ENCODE measurements around the gene FCER1G.

The FCER1G gene

DNA sequence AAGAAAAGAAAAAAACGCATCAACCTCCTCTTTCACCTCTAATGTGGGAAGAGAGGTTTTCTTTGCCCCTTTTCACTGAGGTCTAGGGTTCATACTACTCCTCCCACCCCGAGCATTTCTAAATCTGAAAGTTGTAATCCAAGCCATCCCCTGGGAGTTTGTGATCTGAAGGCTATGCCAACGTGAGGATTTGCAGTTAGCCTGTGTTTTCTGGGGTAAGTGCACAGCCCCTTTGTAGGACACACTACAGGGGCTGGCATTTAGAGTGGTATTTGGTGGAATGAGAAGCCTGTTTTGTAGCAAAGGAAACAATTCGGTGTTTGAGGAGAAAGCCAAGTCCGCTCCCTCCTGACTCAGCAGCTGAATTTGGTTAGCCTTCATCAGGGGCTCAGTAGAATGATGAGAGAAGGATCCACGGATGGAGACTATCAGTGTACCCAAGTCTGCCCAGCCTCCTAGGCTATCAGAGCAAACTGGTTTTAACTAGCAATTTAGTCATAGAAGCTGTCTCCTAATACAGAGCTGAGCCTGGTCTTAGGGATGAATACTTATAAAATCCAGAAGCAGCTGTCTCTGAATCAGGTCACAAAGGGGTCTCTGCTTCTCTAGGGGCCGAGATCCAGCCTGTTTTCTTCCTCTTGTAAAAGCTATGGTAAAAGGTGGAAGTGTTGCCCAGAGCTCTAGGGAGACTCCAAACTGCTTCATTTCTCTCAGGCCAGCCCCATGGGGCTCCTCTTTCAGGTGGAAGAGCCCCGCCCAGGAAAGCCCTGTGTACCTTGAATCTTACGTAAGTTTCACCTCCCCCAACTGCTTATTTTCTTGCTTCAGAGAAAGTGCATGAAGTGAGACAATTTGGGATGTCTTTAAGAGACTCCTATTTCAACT is 45.5 kb downstream of the FCER1G start:
- H3K4me3 ChIP-seq (ENCODE audit: low read length): no peak overlapping the region
- TF ChIP-seq, protein P1, sequence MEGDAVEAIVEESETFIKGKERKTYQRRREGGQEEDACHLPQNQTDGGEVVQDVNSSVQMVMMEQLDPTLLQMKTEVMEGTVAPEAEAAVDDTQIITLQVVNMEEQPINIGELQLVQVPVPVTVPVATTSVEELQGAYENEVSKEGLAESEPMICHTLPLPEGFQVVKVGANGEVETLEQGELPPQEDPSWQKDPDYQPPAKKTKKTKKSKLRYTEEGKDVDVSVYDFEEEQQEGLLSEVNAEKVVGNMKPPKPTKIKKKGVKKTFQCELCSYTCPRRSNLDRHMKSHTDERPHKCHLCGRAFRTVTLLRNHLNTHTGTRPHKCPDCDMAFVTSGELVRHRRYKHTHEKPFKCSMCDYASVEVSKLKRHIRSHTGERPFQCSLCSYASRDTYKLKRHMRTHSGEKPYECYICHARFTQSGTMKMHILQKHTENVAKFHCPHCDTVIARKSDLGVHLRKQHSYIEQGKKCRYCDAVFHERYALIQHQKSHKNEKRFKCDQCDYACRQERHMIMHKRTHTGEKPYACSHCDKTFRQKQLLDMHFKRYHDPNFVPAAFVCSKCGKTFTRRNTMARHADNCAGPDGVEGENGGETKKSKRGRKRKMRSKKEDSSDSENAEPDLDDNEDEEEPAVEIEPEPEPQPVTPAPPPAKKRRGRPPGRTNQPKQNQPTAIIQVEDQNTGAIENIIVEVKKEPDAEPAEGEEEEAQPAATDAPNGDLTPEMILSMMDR (conservative IDR thresholded peaks at IDR 0.05; ENCODE audit: low read depth, low read length): no peak
- DNase-seq (ENCODE audit: low read depth): no peak

DNA sequence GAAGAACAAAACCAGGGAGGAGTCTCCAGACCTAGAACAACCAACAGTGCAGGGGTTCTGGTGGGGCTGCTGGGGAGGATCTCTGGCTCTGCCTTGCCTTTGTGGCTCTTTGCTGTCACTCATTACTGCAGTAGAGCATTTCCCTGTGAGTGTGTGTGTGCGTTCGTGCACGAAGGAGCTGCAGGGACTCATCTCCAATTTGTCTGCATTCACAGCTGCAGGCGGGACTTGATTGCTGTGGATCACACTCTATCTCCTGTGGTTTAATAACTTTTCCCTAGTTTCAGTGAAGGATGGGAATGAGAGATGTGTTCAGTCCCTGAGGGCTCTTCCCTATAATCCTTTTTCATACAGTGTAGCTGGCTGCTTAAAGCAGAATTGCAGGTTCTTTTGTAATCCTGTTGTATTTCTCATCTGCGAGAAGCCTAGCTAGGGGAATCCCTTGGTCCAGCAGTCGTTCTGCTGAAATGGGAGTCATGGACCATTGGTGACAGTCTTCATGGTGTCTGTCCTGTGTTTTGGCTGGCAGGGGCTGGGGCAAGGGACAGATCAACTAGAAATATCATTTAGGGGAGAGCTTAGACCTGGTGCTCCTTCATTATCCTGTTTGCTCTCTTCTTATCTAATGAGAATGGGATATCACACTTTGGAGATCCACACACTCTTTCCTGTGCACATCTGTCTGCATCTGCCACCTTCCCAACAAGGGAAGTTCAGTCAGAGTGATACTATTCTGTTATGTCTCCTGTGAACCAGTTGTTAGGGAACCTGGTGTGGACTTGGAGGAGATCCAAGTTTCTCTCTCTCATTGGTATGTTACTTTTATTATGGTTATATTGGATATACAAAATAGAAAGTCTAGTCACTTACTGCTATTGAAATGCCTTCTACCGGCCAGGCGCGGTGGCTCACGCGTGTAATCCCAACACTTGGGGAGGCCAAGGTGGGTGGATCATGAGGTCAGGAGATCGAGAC is 46.5 kb downstream of the FCER1G start:
- TF ChIP-seq, protein P1 (conservative IDR thresholded peaks at IDR 0.05; ENCODE audit: low read depth, low read length): no peak
- no peak for DNase-seq (ENCODE audit: low read depth)
- H3K4me3 ChIP-seq (ENCODE audit: low read length): no peak overlapping the region

DNA sequence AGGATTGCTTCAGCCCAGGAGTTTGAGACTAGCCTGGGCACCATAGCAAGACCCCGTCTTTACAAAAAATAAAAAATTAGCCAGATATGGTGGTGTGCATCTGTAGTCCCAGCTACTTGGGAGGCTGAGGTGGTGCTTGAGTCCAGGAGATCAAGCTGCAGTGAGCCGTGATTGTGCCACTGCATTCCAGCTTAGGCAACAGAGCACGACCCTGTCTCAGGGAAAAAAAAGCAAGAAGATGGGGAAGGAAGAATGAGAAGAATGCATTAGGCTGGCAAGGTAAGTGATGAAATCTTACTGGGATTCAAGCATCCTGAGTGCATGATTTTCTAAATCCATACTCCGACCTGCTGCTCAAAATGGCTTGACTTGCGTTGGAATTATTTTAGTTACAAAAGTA is 50.2 kb downstream of the FCER1G start:
- no peak for DNase-seq (ENCODE audit: low read depth)
- TF ChIP-seq, protein P1 (conservative IDR thresholded peaks at IDR 0.05; ENCODE audit: low read depth, low read length): no peak

DNA sequence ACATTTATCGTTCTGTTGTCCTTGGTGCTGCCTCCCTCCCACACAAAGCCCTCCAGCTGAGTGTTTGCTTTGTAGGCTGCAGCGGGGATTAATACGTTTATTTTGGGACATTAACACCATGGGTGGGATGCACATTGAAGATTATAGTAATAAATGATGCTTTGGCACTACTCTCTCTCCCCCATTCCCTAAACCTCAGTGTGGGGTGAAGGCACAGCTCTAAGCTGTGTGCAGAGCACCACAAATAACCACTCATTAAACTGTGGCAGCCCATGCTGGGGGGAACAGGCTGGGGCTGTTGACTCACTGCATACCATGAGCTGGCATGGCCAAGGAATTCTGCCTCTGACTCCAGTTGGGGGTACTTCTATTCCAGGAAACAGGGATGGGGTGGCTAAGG is 51.1 kb downstream of the FCER1G start:
- DNase-seq (ENCODE audit: low read depth): no peak
- TF ChIP-seq, protein P1 (conservative IDR thresholded peaks at IDR 0.05; ENCODE audit: low read depth, low read length): no peak
- H3K4me3 ChIP-seq (ENCODE audit: low read length): no peak overlapping the region

More for the DNA sequence above, 50.2 kb downstream of the FCER1G start:
- H3K4me3 ChIP-seq (ENCODE audit: low read length): no peak overlapping the region

DNA sequence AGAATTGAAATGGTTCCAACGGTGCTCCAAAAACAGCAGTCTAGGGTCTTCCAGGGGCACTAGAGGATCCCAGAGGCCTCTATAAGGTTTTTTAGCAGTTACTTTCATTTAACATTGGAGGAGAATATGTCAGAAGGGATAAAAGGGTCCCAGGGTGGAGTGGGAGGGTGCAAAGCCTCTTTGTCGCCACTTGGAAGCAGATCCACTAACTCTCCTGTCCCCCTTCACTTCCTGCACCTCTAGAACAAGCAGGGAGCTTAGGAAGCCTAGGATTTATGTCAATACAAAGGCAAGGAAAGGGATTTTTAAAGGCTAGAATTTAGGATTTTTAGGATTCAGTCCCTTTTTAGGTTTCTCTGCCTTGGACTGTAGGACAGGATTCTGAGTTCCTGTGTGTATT is 51.7 kb downstream of the FCER1G start:
- DNase-seq (ENCODE audit: low read depth): no peak
- TF ChIP-seq, protein P1 (conservative IDR thresholded peaks at IDR 0.05; ENCODE audit: low read depth, low read length): no peak

DNA sequence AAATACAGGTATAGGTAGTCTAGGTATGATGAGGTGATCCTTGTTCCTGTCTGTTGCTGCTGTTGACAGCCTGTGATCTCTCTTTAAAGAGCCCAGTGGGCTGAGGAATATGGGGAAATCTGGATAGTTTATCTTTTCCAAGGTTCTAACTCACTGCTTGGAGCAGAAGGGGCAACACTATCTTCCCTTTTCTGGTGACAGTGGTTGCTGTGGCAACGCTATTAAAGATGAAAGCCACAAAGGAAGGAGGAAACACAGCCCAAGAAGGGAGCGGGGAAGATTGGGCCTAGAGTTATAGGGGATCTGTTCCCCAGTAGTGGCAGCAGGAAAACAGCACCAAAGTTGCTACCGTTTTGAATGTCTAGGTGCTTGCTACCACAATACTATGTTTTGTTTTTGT is 52.2 kb downstream of the FCER1G start:
- H3K4me3 ChIP-seq (ENCODE audit: low read length): no peak overlapping the region
- TF ChIP-seq, protein P1 (conservative IDR thresholded peaks at IDR 0.05; ENCODE audit: low read depth, low read length): no peak
- no peak for DNase-seq (ENCODE audit: low read depth)

More for the DNA sequence above, 51.7 kb downstream of the FCER1G start:
- H3K4me3 ChIP-seq (ENCODE audit: low read length): no peak overlapping the region
